Ovary (tissue), 3 donors: ENCODE data around the gene FMNL2.

Experiments used
- EP300 ChIP-seq: sonication (generic); formaldehyde crosslinking; IDR thresholded peaks from one replicate; pipeline ENCODE4 v1.6.1; 2017; ENCODE audit warnings: antibody characterized with exemption
- POLR2A ChIP-seq: fragments of 450-650 bp; IDR thresholded peaks from one replicate; pipeline ENCODE4 v1.6.1; 2017; ENCODE audit warnings: antibody characterized with exemption, mild to moderate bottlenecking, moderate library complexity
- TF ChIP-seq, protein P1 (sequence below), 3 donors: fragments of 450-650 bp in 2 of 3; fragments of 200-600 bp in 1 of 3; IDR thresholded peaks; one replicate each; pipeline versions ENCODE4 v1.5.1 to v1.8.0; 2016 to 2022; ENCODE audit warnings: antibody characterized with exemption in 3 of 3, mild to moderate bottlenecking in 1 of 3
- donor health status: DM: no; HTN: no; CAD: no.

DNA sequence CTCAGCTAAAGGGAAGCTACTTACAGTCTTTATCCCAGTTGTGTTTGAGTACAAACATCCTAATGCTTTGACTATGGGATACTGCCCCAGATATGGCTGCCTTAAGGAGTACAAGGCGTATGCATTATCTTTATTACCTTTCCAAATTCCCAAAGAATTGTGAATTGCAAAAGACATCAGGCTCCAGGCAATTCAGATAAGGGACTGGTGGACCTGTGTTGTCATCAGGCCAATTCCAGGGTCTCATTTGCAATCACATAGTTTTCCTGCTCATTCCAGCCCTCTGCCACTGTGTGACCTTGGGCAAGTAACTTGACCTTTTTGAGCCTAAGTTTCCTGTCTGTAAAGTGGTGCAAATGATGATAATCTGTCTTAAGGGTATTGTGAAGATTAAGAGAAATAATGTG, 137.5 kb downstream of the FMNL2 start:
- TF ChIP-seq, protein P1, sequence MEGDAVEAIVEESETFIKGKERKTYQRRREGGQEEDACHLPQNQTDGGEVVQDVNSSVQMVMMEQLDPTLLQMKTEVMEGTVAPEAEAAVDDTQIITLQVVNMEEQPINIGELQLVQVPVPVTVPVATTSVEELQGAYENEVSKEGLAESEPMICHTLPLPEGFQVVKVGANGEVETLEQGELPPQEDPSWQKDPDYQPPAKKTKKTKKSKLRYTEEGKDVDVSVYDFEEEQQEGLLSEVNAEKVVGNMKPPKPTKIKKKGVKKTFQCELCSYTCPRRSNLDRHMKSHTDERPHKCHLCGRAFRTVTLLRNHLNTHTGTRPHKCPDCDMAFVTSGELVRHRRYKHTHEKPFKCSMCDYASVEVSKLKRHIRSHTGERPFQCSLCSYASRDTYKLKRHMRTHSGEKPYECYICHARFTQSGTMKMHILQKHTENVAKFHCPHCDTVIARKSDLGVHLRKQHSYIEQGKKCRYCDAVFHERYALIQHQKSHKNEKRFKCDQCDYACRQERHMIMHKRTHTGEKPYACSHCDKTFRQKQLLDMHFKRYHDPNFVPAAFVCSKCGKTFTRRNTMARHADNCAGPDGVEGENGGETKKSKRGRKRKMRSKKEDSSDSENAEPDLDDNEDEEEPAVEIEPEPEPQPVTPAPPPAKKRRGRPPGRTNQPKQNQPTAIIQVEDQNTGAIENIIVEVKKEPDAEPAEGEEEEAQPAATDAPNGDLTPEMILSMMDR (IDR thresholded peaks at IDR 0.05) = no peak
- no peak for TF ChIP-seq POLR2A
- TF ChIP-seq EP300 = no peak
